Activated CD4-positive, alpha-beta T cell treated with anti-CD3 and anti-CD28 coated beads, Interleukin-2, amount 50 U/mL, for 48 hours (primary cell): ENCODE measurements around the gene TCEANC2.

Experiments
- DNase-seq, 2 experiments: peaks; one replicate each; pipeline ENCODE4 v3.0.0-alpha.2; 2020

The TCEANC2 gene

DNA sequence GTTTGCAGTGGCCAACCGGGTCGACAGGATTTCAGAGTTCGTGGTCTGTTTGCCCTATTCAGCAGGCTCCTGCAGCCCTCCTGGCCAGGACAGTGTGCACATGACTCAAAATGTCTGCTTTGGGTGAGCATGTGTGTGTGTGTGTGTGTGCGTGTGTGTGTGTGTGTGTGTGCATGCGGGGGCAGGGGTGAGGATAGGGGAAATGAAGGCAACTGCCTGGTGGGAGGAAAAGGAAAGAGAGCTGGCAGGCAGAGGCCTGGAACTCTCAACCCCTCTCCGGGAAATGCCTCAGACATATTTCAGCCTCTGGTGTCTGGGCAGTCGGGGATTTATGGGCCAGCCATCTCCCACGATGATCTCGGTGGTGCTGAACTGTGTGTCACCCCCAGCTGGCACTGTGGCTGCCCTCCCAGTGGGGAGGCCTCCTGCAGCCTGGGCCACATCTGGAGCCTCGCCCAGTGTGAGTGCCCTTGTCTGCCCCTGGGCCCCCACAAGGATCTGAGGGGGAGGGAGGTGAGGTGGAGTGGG lies 84.2 kb downstream of the TCEANC2 start:
- DNase-seq = no peak

DNA sequence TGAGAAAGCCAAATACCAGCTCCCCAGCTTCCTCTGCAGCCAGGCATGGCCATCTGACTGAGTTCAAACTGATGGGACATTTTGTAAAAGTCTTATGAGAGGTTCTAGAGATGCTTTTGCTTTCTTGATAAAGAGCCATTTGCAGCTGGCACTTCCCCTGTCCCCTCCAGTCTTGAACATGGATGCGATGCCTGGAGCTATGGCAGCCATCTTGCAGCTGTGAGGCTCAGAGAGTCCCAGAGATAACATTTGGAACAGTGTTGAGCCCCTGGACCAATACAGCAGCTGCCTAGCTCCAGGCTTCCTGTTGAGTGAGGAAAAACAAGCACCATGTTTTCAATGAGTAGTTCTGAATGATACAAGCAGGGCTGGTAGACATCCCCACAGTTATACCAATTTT lies 85.6 kb downstream of the TCEANC2 start:
- no peak for DNase-seq

DNA sequence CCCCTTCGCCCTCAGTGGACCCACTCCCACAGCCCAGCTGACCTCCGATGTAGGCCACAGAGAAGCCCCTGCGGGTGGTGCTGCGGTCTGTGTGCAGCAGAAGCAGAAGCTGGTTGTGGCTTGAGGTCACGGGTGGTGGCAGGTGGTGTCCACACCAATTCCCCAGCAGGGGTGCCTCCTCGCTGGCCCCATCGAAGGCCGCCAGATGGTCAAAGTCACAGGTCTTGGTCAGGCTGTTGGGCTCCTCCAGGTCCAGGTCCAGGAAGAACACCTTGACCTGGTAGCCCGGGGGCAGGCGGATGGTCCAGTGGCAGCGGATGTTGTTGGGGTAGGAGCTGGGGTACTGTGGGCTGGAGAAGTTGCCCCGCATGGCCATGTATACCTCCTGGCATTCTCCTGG lies 86.3 kb downstream of the TCEANC2 start:
- DNase-seq = no peak

DNA sequence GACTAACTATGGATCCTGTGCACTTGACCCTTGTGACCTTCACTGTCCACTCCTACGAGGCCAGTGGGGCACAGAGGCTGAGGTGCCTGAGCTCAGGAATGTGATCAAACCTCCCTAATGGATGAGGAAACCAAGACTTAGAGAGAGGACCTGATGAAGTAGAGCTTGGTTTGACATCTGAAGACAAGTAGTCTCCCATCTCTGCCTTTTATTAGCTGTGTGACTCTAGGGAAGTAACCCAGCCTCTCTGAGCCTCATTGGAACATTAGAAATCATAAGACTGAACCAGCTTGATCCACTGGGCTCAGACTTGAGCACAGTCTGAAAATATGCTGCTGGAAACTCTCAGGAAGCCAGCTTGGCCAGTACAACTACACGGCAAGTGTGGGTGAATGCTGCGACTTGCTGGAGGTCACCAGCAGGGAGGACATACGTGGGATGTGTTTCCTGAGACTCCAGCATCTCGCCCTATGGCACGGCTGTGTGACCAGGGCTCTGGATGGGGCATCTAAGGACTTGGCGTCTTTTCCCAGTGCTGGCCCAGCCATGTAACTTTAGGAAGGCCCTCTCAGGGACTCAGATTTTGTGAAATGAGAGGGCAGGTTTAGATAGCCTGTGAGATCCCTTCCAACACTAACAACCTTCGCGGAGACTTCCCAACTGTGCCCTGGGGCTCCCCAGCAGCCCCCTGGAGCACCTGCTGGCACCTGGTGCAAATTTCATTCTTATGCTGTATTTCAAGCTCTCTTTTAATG lies 88.9 kb downstream of the TCEANC2 start:
- no peak for DNase-seq

DNA sequence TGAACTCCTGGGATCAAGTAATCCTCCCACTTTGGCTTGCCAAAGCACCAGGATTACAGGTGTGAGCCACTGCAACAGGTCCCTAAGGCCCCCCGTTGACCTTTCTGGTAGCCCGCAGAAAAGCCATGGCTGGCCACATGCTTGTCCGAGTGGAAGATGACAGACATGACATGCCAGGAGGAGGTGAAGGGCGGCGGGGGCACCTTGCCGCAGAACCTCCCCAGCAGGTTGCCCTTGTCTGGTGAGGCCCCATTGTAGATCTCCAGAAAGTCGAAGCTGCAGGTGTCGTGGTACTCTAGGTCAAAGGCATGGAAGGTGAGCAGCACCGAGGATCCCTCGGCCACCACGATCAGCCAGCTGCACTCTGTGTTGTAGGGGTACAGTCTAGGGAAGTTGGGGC lies 91.0 kb downstream of the TCEANC2 start:
- DNase-seq = no peak

DNA sequence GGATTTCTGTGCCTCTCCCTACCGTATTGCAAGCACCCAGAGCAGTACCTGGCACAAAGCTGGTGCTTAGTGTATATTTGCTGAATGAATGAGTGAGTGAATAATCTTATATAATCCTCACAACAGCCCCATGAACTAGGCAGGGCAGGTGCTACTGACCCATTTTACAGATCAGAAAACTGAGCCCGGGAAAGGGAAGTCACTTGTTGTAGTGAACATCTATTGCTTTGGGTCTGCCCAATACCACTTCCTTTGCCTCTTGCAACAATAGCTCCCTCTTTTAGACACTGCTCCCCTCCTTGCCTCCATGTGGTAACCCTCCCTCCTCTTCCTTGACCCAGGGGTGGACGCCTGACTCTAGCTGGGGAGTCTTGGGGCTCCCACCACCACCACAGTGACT lies 96.3 kb downstream of the TCEANC2 start:
- DNase-seq = no peak

DNA sequence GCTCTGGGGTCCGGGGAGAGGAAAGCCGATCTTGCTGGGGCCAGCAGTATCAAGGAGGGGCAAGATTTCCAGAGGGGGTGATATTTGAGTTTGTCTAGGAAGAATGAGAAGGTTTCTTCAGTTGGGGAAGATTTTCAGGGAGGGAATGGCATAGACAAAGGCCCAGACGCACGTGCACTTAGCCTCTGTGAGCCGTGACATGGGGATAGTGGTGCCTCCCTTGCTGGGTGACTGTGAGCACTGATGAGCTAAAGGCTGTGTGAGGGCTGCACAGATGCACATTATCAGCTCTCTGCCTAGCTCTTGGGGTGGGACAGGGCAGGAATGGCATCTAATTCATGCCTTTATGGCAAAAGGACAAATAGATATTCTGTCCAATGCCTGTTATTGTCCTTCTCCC lies 97.6 kb downstream of the TCEANC2 start:
- DNase-seq = no peak

DNA sequence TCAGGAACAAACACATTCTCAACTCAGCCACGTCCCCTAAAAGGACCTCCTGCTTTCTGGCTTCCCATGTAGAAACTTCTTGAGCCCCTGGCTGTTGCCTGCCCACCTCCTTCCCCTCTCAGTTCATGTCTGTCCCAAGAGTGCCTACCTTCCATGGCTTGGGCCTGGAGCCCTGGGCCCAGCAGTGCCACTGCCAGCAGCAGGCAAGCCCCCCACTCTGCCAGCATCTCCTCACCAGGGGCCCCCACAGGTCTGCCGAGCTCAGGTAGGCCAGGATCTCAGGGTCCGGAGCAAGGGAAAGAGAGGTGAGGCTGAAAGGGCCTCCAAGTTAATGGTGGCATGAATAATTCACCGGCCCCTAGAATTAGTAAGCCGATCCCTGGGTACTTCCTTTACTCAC lies 99.3 kb downstream of the TCEANC2 start, which contains the start of gene CDCP2:
CDCP2 (minus strand) TSS at position 305 of the 400 bp plus-strand sequence; CDS start at position 227, 78 bp downstream.
- DNase-seq = no peak

DNA sequence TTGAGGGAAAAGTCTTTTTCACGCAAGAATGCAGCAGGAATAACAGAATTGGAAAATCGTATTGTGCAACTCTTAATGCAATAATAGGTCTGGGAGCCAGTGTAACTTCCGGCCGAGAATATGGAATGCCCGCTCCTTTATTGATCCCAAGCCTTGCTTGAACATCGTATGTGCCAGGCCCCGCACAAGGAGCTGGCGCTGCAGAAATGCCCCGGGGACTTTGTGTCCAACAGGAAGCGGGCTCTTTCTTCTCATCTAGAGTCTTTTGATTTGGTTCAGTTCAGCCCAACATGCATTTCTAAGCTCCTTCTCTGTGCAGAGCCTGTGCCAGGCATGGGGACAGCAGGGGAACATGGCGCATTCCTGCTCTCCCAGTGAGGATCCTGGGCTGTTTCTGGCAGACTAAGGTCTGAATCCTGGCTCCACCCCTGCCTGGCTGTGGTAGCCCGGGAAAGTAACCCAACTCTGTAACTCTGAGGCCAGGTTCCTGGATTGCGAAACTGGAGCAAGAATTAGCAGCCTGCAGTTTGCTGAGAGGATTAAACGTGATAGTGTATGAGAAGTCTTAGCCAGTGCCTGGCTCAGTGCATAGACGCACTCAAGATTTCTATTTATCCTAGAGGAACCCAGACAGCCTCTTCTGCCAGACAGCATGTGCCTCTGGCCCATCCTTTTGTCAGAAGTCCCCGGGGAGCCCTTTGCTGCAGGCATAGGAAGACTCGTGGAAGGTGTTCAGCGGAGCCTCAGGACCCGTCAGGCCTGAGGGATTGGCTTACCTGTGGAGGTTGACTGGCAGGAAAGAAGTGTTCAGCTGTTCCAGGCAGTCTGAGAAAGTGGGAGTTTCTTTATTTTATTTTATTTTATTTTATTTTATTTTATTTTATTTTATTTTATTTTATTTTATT lies 100.4 kb downstream of the TCEANC2 start:
- no peak for DNase-seq
